Ureter (tissue), 1 donor: ENCODE data around the gene TRIM63. TPM values are rescaled to one million over a fixed set of nuclear protein-coding genes. Genes with fewer than 3 reads are reported as not detected.

Experiments
- DNase-seq: peaks from one replicate; pipeline ENCODE4 v3.0.0-alpha.2; 2020; ENCODE audit warnings: low spot score
- total RNA-seq: library from RNA; stranded (reverse); gene quantifications from one replicate; pipeline ENCODE4 v1.2.4, GENCODE V29; 2023
- donor health status: DM: yes; HTN: yes; CAD: no.

The TRIM63 gene
- total RNA-seq, 1 donor from 2014 or later: 0.49 TPM

- DNase-seq: no peak
Observed at GRCh38 chr1:26016953-26017545, 50.4 kb downstream of the TRIM63 start.

DNA sequence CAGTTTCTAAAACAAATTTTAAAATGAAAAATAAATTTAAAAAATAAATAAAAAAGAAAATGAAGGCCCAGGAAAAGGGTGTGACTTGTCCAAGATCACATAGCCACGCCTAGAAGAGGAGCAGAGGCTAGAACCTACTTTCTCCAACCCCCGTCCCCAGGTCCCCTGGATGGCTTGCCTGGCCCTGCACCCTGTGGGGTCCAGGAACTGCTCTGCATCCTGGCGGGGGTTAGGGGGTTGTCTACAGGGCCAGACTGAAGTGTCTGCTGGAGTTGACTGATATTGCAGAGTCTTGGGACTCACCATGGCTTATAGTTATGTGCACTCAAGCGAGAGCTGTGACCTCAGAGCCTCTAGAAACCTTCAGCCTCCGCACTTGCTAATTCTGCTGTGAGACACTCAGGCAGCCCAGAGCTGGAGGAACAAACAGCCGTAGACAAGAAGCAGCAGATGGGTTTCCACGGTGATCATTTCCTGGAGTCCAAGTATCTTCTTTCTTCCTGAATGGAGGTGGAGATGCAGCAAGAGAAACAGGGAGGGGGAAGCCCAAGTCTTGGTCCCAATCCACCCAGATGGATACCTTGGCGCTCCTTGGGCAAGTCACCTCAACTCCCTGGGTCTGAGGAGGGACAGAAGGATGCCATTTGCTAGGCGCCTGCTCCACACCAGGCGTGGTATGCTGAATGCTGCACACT lies 51.0 kb downstream of the TRIM63 start:
- no peak for DNase-seq

- DNase-seq: no peak
Observed at GRCh38 chr1:26015358-26015757, 52.1 kb downstream of the TRIM63 start.

DNA sequence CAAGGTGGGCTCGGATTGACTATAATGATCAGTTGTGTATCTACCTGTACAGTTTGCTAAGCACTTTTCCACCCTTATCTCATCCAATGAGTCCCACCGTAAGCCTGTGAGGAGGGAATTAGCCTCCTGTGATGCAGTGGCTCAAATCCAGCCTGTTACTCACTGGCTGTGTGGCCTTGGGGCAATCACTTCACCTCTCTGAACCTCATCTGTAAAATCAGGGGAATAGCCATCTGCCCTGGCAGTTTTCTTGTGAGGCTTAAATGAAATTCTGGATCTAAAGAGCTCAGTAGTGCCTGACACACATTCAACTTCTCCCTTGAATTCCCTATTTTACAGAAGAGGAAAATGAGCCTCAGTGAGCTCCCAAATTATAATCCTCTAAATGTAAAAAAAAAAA lies 53.3 kb downstream of the TRIM63 start:
- DNase-seq: no peak

GRCh38 chr1:26012864-26013263 lies 54.6 kb downstream of the TRIM63 start:
- DNase-seq: no peak

- DNase-seq: no peak
Observed at GRCh38 chr1:26010825-26011224, 56.6 kb downstream of the TRIM63 start.

DNA sequence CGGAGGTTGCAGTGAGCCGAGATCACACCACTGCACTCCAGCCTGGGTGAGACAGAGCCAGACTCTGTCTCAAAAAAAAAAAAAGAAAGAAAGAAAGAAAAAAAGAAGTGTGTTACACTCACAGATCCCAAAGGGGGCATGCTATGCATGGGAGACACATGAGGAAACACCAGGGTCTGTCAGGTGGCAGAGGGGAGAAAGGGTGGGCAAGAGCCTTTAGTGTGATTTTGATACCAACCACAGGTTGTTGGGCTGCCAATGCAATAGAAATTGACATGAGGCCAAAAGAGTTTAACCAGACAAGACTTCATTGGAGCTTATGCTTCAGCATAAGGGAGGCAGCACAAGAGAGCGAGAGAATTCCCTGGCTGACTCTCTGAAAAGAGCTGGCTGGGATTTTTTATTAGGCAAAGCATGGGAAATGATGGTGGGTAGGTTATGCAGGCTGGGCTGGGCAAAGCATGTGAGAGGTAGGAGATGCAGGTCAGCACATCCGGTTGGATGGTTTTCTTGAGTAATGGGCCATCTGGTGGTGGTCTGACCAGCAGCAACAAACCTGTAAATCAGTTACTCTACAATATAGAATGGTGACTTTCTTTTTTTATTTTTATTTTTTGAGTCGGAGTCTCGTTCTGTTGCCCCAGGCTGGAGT lies 57.5 kb downstream of the TRIM63 start:
- no peak for DNase-seq

DNA sequence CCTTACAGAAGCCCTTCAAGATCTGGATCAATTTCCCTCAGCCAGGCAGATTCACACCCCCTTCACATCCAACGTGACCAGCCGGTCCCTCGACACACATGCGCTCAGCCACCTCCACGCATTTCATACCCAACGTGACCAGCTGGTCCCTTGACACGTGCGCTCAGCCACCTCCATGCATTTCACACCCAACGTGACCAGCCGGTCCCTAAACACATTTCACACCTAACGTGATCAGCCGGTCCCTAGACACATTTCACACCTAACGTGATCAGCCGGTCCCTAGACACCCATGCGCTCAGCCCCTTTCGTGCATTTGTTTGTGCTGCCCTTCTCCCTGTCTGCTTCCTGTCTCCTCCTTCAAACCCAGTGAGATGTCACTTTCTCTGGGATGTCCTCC lies 60.7 kb downstream of the TRIM63 start:
- DNase-seq: no peak

- no peak for DNase-seq
Observed at GRCh38 chr1:26005434-26006105, 61.9 kb downstream of the TRIM63 start.

DNA sequence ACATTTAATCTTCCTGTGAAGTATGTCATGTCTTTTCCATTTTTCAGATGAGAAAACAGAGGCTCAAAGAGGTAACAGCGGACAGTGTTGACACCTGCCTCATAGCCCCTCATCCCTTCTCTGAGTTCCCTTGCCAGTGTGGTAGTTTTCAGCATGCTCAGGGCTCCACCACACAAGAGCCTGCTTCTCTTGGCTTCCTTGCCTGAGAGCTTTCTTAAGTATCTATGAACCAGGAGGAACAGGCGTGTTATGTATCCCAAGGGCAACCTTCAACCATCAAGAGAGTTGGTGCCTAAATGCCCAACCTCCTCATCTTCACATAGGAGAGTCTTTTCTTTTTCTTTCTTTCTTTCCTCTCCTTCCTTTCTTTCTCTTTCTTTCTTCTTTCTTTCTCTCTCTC lies 63.7 kb downstream of the TRIM63 start:
- DNase-seq: no peak

- DNase-seq: no peak
Observed at GRCh38 chr1:26003262-26003661, 64.2 kb downstream of the TRIM63 start.

Other genes starting within 250 kb of the TRIM63 start
- 66.9 TPM for gene MTFR1L, start 247.7 kb downstream of the TRIM63 start, total RNA-seq
- 0.91 TPM for gene AUNIP, start 208.2 kb downstream of the TRIM63 start, total RNA-seq
- 60.8 TPM for gene PAQR7, start 191.9 kb downstream of the TRIM63 start, total RNA-seq
- 31.2 TPM for gene STMN1, start 161.2 kb downstream of the TRIM63 start, total RNA-seq
- gene PAFAH2, start 69.6 kb downstream of the TRIM63 start, total RNA-seq: 12.3 TPM
- gene EXTL1, start 45.9 kb downstream of the TRIM63 start, total RNA-seq: 0.23 TPM
- 20.6 TPM for gene SLC30A2, start 21.5 kb downstream of the TRIM63 start, total RNA-seq
- gene PDIK1L, start 44.2 kb upstream of the TRIM63 start, total RNA-seq: 21.8 TPM
- gene FAM110D, start 91.4 kb upstream of the TRIM63 start, total RNA-seq: 7.9 TPM
- not detected for gene C1orf232, start 101.3 kb upstream of the TRIM63 start, total RNA-seq
- 43.2 TPM for gene ZNF593, start 102.3 kb upstream of the TRIM63 start, total RNA-seq
- not detected for gene ZNF593OS, start 104.2 kb upstream of the TRIM63 start, total RNA-seq
- gene CNKSR1, start 109.9 kb upstream of the TRIM63 start, total RNA-seq: 40.6 TPM
- gene CATSPER4, start 123.0 kb upstream of the TRIM63 start, total RNA-seq: not detected
- gene CEP85, start 166.6 kb upstream of the TRIM63 start, total RNA-seq: 13.1 TPM
- gene SH3BGRL3, start 212.5 kb upstream of the TRIM63 start, total RNA-seq: 145 TPM
- gene UBXN11, start 239.0 kb upstream of the TRIM63 start, total RNA-seq: 30.3 TPM